GM23248 (cell line): Measurements from ENCODE around the gene EMSY. TPM values are rescaled to one million over a fixed set of nuclear protein-coding genes. Genes with fewer than 3 reads are reported as not detected.

Experiments
- DNase-seq: peaks from one replicate; pipeline ENCODE4 v3.0.0-alpha.2; 2015
- H2AFZ ChIP-seq: fragments of 200-600 bp; sonication (generic); 2 replicates; pipeline ENCODE4 v1.6.1; 2016; ENCODE audit warnings: antibody characterized with exemption
- H3F3A ChIP-seq: fragments of 200-600 bp; sonication (generic); 2 replicates; pipeline ENCODE4 v1.6.1; 2016; ENCODE audit warnings: mild to moderate bottlenecking, antibody characterized with exemption, mixed run types; ENCODE audit not compliant: insufficient read depth
- H3K27ac ChIP-seq: fragments of 200-600 bp; sonication (generic); 2 replicates; pipeline ENCODE4 v1.5.1; 2016; ENCODE audit warnings: mild to moderate bottlenecking
- H3K27me3 ChIP-seq: fragments of 200-600 bp; sonication (generic); replicated peaks from 2 replicates; pipeline ENCODE4 v1.6.1; 2016; ENCODE audit warnings: mild to moderate bottlenecking; ENCODE audit not compliant: insufficient read depth
- H3K36me3 ChIP-seq: fragments of 200-600 bp; sonication (generic); 2 replicates; pipeline ENCODE4 v1.6.1; 2016; ENCODE audit warnings: low read depth, mild to moderate bottlenecking
- H3K4me1 ChIP-seq: fragments of 200-600 bp; sonication (generic); 2 replicates; pipeline ENCODE4 v1.6.1; 2016; ENCODE audit warnings: mild to moderate bottlenecking; ENCODE audit not compliant: insufficient read depth
- H3K4me2 ChIP-seq: fragments of 200-600 bp; sonication (generic); one replicate; pipeline ENCODE4 v1.6.1; 2016; ENCODE audit warnings: mild to moderate bottlenecking; ENCODE audit not compliant: unreplicated experiment
- H3K4me3 ChIP-seq: fragments of 200-600 bp; sonication (generic); 2 replicates; pipeline ENCODE4 v1.5.1; 2016; ENCODE audit warnings: mild to moderate bottlenecking
- H3K79me2 ChIP-seq: fragments of 200-600 bp; sonication (generic); 2 replicates; pipeline ENCODE4 v1.6.1; 2016; ENCODE audit warnings: mild to moderate bottlenecking; ENCODE audit not compliant: insufficient read depth
- H3K9ac ChIP-seq: fragments of 200-600 bp; sonication (generic); 2 replicates; pipeline ENCODE4 v1.6.1; 2016; ENCODE audit warnings: mild to moderate bottlenecking
- H3K9me2 ChIP-seq: fragments of 200-600 bp; sonication (generic); 2 replicates; pipeline ENCODE4 v1.6.1; 2016; ENCODE audit warnings: mixed run types, mild to moderate bottlenecking, moderate library complexity; ENCODE audit not compliant: insufficient read depth
- H3K9me3 ChIP-seq: fragments of 200-600 bp; sonication (generic); one replicate; pipeline ENCODE4 v1.6.1; 2017; ENCODE audit warnings: low read depth
- H4K20me1 ChIP-seq: fragments of 200-600 bp; sonication (generic); 2 replicates; pipeline ENCODE4 v1.6.0; 2016; ENCODE audit not compliant: insufficient read depth
- EZH2 ChIP-seq: fragments of 200-600 bp; sonication (generic); IDR thresholded peaks from 2 replicates; pipeline ENCODE4 v1.6.1; 2018; ENCODE audit warnings: antibody characterized with exemption, mild to moderate bottlenecking; ENCODE audit not compliant: insufficient read depth, poor library complexity, severe bottlenecking
- EZH2phosphoT487 ChIP-seq: fragments of 200-600 bp; sonication (generic); IDR thresholded peaks from 2 replicates; pipeline ENCODE4 v1.6.1; 2018; ENCODE audit warnings: antibody characterized with exemption, moderate library complexity, mild to moderate bottlenecking, low read depth; ENCODE audit not compliant: insufficient read depth
- WGBS, 2 experiments: methylation state at CpG; one replicate each; pipeline ENCODE4 v1.1.6; 2015 to 2017; ENCODE audit warnings: low lambda C conversion rate in 2 of 2, low coverage in 1 of 2; ENCODE audit errors: missing lambda C conversion rate in 2 of 2; 5-methylcytosine and 5-hydroxymethylcytosine counted together
- in situ Hi-C: fragments of 300-500 bp; cut with MboI; formaldehyde crosslinking; loops from 2 replicates; pipeline ENCODE4 v1.15.0; 2020
- polyA plus RNA-seq: library from polyadenylated mRNA; unstranded; fragments of >200 nt; fragmentation: Nextera tagmentation; extraction: Ambion mirVana; gene quantifications from 2 replicates; pipeline ENCODE4 v1.2.1, GENCODE V29; 2016
- total RNA-seq: library from RNA; depleted of rRNA; stranded (reverse); fragments of >200 nt; shearing (Covaris generic); gene quantifications from 2 replicates; pipeline ENCODE4 v1.2.3, GENCODE V29; 2014

EMSY gene
- total and polyA plus RNA-seq, 2 experiments from 2014 or later: 10.9 to 14.6 TPM

- H3K79me2 ChIP-seq: no peaks in the 10 kb centered on the region
- no peaks in the 10 kb centered on the region; the same call in 1 of the 2 replicates for H3K27me3 ChIP-seq
- H3K27ac ChIP-seq: no peak overlapping the region
- no peak for TF ChIP-seq EZH2
- H3K9ac ChIP-seq: no peak overlapping the region
- H3F3A ChIP-seq: peaks cover 6% of the 10 kb centered on the region; the same call in 1 of the 2 replicates
- H3K4me1 ChIP-seq: peaks cover 4% of the 10 kb centered on the region; the same call in 1 of the 2 replicates
- no peaks in the 10 kb centered on the region for H3K9me2 ChIP-seq
- in situ Hi-C loops: no loop called here
- no peak overlapping the region for H3K4me2 ChIP-seq
- no peak overlapping the region for H2AFZ ChIP-seq
- no peaks in the 10 kb centered on the region for H3K9me3 ChIP-seq
- peak; percentile 76 for DNase-seq
- H4K20me1 ChIP-seq: no peaks in the 10 kb centered on the region
- no peak overlapping the region for H3K4me3 ChIP-seq
- H3K36me3 ChIP-seq: no peaks in the 10 kb centered on the region
- WGBS, 2 experiments: 21% methylated on average over 6 of the region's 6 CpGs
These were observed 153.6 kb downstream of the EMSY start for GRCh38 chr11:76598426-76598839.

GRCh38 chr11:76599041-76600013, 154.5 kb downstream of the EMSY start:
- H4K20me1 ChIP-seq: no peaks in the 10 kb centered on the region
- H3K79me2 ChIP-seq: no peaks in the 10 kb centered on the region
- TF ChIP-seq EZH2 (no peak), EZH2phosphoT487 (no peak)
- H3K9ac ChIP-seq: no peak overlapping the region
- in situ Hi-C loops: no loop called here
- H3K9me2 ChIP-seq: no peaks in the 10 kb centered on the region
- no peak overlapping the region for H3K4me2 ChIP-seq
- H3K36me3 ChIP-seq: no peaks in the 10 kb centered on the region
- H3K9me3 ChIP-seq: no peaks in the 10 kb centered on the region
- no peaks in the 10 kb centered on the region for H3K27me3 ChIP-seq
- no peak for DNase-seq
- H3K4me1 ChIP-seq: peaks cover 5% of the 10 kb centered on the region
- WGBS, 2 experiments: 89 to 90% methylated on average over 17 to 18 of the region's 18 CpGs
- H3K4me3 ChIP-seq: no peak overlapping the region
- peaks cover 6% of the 10 kb centered on the region; the same call in 1 of the 2 replicates for H3F3A ChIP-seq
- H2AFZ ChIP-seq: no peak overlapping the region
- no peak overlapping the region for H3K27ac ChIP-seq

GRCh38 chr11:76600124-76600655, 155.4 kb downstream of the EMSY start:
- no peak overlapping the region for H3K27ac ChIP-seq
- in situ Hi-C loops: no loop called here
- no peaks in the 10 kb centered on the region for H3K36me3 ChIP-seq
- no peaks in the 10 kb centered on the region for H4K20me1 ChIP-seq
- 85 to 86% methylated on average over 10 of the region's 10 CpGs for WGBS, 2 experiments
- H3F3A ChIP-seq: peaks cover 6% of the 10 kb centered on the region; the same call in 1 of the 2 replicates
- DNase-seq: no peak
- H3K79me2 ChIP-seq: no peaks in the 10 kb centered on the region
- peaks cover 14% of the 10 kb centered on the region for H3K4me1 ChIP-seq
- H3K4me2 ChIP-seq: no peak overlapping the region
- no peaks in the 10 kb centered on the region for H3K9me2 ChIP-seq
- H3K27me3 ChIP-seq: no peaks in the 10 kb centered on the region
- H3K9me3 ChIP-seq: no peaks in the 10 kb centered on the region
- no peak overlapping the region for H2AFZ ChIP-seq
- H3K9ac ChIP-seq: no peak overlapping the region
- no peak for TF ChIP-seq EZH2
- TF ChIP-seq EZH2phosphoT487: no peak
- H3K4me3 ChIP-seq: no peak overlapping the region

- peaks cover 6% of the 10 kb centered on the region; the same call in 1 of the 2 replicates for H3F3A ChIP-seq
- H3K27ac ChIP-seq: no peak overlapping the region
- peaks cover 24% of the 10 kb centered on the region for H3K4me1 ChIP-seq
- H3K4me2 ChIP-seq: no peak overlapping the region
- H3K27me3 ChIP-seq: no peaks in the 10 kb centered on the region
- H3K79me2 ChIP-seq: no peaks in the 10 kb centered on the region
- no peak overlapping the region for H3K9ac ChIP-seq
- no peaks in the 10 kb centered on the region for H4K20me1 ChIP-seq
- no peaks in the 10 kb centered on the region for H3K9me3 ChIP-seq
- H2AFZ ChIP-seq: no peak overlapping the region
- no peak for DNase-seq
- in situ Hi-C loops: no loop called here
- no peaks in the 10 kb centered on the region for H3K36me3 ChIP-seq
- 74 to 76% methylated on average over 7 of the region's 7 CpGs for WGBS, 2 experiments
- H3K9me2 ChIP-seq: no peaks in the 10 kb centered on the region
- no peak overlapping the region for H3K4me3 ChIP-seq
- TF ChIP-seq EZH2 (no peak), EZH2phosphoT487 (no peak)
These were observed 156.5 kb downstream of the EMSY start for GRCh38 chr11:76601272-76601671.
